Ascending aorta (tissue), 2 donors: Measurements from ENCODE around the gene PODNL1. TPM values are rescaled to one million over a fixed set of nuclear protein-coding genes. Genes with fewer than 3 reads are reported as not detected.
"Not testable (repeated sequence)": the region's sequence is repeated elsewhere in the genome, so short reads cannot be mapped to it uniquely, and the experiment has no call there.

ENCODE experiments used
- DNase-seq, 2 donors: peaks; one replicate each; pipeline ENCODE4 v3.0.0-alpha.2; 2019; ENCODE audit warnings: low spot score in 2 of 2
- H3K27ac ChIP-seq, 2 donors: fragments of 200-600 bp; sonication (generic); one replicate each; pipeline ENCODE4 v1.5.1; 2016 to 2017; ENCODE audit warnings: mild to moderate bottlenecking in 1 of 2
- H3K27me3 ChIP-seq: fragments of 200-600 bp; sonication (generic); one replicate; pipeline ENCODE4 v1.5.1; 2017
- H3K36me3 ChIP-seq, 2 donors: fragments of 200-600 bp; sonication (generic); one replicate each; pipeline ENCODE4 v1.5.1; 2016
- H3K4me1 ChIP-seq, 2 donors: fragments of 200-600 bp; sonication (generic); one replicate each; pipeline ENCODE4 v1.5.1; 2016 to 2017; ENCODE audit warnings: mild to moderate bottlenecking in 1 of 2
- H3K4me3 ChIP-seq, 2 donors: fragments of 200-600 bp; sonication (generic); one replicate each; pipeline ENCODE4 v1.5.1; 2016 to 2017; ENCODE audit warnings: mild to moderate bottlenecking in 1 of 2
- H3K9me3 ChIP-seq, 2 donors: fragments of 200-600 bp; sonication (generic); one replicate each; pipeline ENCODE4 v1.5.1; 2016
- CTCF ChIP-seq, 3 experiments: fragments of 200-600 bp in 2 of 3; fragments of 450-650 bp in 1 of 3; sonication (generic) in 2 of 3; IDR thresholded peaks; one replicate each; pipeline ENCODE4 v1.5.1; 2016 to 2019; ENCODE audit warnings: antibody characterized with exemption in 3 of 3, mild to moderate bottlenecking in 1 of 3, moderate library complexity in 1 of 3
- intact Hi-C: fragments of 100-400 bp; cut with DNase I; formaldehyde crosslinking; loops from one replicate; pipeline ENCODE4 v1.15.1; 2023
- total RNA-seq: library from RNA; depleted of rRNA; stranded (reverse); fragments of >200 nt; gene quantifications from one replicate; pipeline ENCODE4 v1.1.0, GENCODE V29; 2016

The PODNL1 gene
- total RNA-seq, 1 donor from 2014 or later: 12.9 TPM

- no peaks in the 10 kb centered on the region for H3K27me3 ChIP-seq
- H3K36me3 ChIP-seq: peaks cover 37 to 38% of the 10 kb centered on the region in 2 donors
- no peaks in the 10 kb centered on the region for H3K9me3 ChIP-seq
- H3K4me1 ChIP-seq: no peaks in the 10 kb centered on the region
- no peak overlapping the region for H3K4me3 ChIP-seq
- intact Hi-C loops: no loop called here
- H3K27ac ChIP-seq: no peak overlapping the region
- no peak for TF ChIP-seq CTCF (IDR thresholded peaks at IDR 0.05)
- no peak for DNase-seq
These were observed 34.3 kb upstream of the PODNL1 start for GRCh38 chr19:13972368-13973155.

- DNase-seq, H3K4me3 ChIP-seq, intact Hi-C loops, H3K9me3 ChIP-seq, H3K27ac ChIP-seq, H3K4me1 ChIP-seq, H3K27me3 ChIP-seq: not testable (repeated sequence)
- H3K36me3 ChIP-seq: peaks cover 42 to 44% of the 10 kb centered on the region in 2 donors
These were observed 33.7 kb upstream of the PODNL1 start for GRCh38 chr19:13971868-13972267.

- intact Hi-C loops: no loop called here
- DNase-seq: no peak
- no peak for TF ChIP-seq CTCF (IDR thresholded peaks at IDR 0.05)
- Histone ChIP-seq H3K9me3 (no peaks in the 10 kb centered on the region), H3K4me3 (no peak overlapping the region), H3K27me3 (no peaks in the 10 kb centered on the region), H3K4me1 (no peaks in the 10 kb centered on the region), H3K36me3 (peaks cover 54 to 63% of the 10 kb centered on the region in 2 donors), H3K27ac (no peak overlapping the region)
These were observed 31.7 kb upstream of the PODNL1 start for GRCh38 chr19:13969897-13970296.

GRCh38 chr19:13968999-13969398 lies 30.8 kb upstream of the PODNL1 start:
- intact Hi-C loops: no loop called here
- H3K36me3 ChIP-seq: peaks cover 54 to 66% of the 10 kb centered on the region in 2 donors
- no peak for TF ChIP-seq CTCF (IDR thresholded peaks at IDR 0.05)
- H3K27ac ChIP-seq: no peak overlapping the region
- no peaks in the 10 kb centered on the region for H3K9me3 ChIP-seq
- no peaks in the 10 kb centered on the region for H3K4me1 ChIP-seq
- DNase-seq: no peak
- H3K4me3 ChIP-seq: no peak overlapping the region
- no peaks in the 10 kb centered on the region for H3K27me3 ChIP-seq

GRCh38 chr19:13968383-13968935 lies 30.2 kb upstream of the PODNL1 start:
- Histone ChIP-seq H3K27me3 (no peaks in the 10 kb centered on the region), H3K36me3 (peaks cover 58 to 66% of the 10 kb centered on the region in 2 donors), H3K9me3 (no peaks in the 10 kb centered on the region), H3K4me1 (no peaks in the 10 kb centered on the region), H3K4me3 (no peak overlapping the region), H3K27ac (no peak overlapping the region)
- intact Hi-C loops: no loop called here
- TF ChIP-seq CTCF (IDR thresholded peaks at IDR 0.05): no peak
- no peak for DNase-seq

- H3K27me3 ChIP-seq, H3K9me3 ChIP-seq, DNase-seq, H3K27ac ChIP-seq, H3K4me1 ChIP-seq, H3K4me3 ChIP-seq, intact Hi-C loops: not testable (repeated sequence)
- peaks cover 57 to 64% of the 10 kb centered on the region in 2 donors for H3K36me3 ChIP-seq
These were observed 29.0 kb upstream of the PODNL1 start for GRCh38 chr19:13967206-13967605.
